Stimulated activated CD8-positive, alpha-beta memory T cell treated with anti-CD3 and anti-CD28 coated beads, Interleukin-15, amount 100 ng/mL, for 24 hours (primary cell): Measurements from ENCODE around the gene FAM180A.
"Not testable (repeated sequence)": the region's sequence is repeated elsewhere in the genome, so short reads cannot be mapped to it uniquely, and the experiment has no call there.

Experiments used
- DNase-seq: peaks from one replicate; pipeline ENCODE4 v3.0.0-alpha.2; 2020; ENCODE audit warnings: low read depth

Gene FAM180A

DNA sequence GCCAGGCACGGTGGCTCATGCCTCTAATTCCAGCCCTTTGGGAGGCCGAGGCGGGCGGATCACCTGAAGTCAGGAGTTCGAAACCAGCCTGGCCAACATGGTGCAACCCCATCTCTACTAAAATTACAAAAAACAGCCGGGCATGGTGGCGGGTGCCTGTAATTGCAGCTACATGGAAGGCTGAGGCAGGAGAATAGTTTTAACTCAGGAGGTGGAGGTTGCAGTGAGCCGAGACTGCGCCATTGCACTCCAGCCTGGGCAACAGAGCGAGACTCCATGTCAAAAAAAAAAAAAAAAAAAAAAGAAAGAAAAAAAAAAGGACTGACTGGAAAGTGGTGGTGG lies 11.3 kb downstream of the FAM180A start:
- DNase-seq = not testable (repeated sequence)

- DNase-seq = no peak
Measured at GRCh38 chr7:135736586-135737305, 11.9 kb downstream of the FAM180A start.

- no peak for DNase-seq
Measured at GRCh38 chr7:135734343-135734689, 14.3 kb downstream of the FAM180A start.

DNA sequence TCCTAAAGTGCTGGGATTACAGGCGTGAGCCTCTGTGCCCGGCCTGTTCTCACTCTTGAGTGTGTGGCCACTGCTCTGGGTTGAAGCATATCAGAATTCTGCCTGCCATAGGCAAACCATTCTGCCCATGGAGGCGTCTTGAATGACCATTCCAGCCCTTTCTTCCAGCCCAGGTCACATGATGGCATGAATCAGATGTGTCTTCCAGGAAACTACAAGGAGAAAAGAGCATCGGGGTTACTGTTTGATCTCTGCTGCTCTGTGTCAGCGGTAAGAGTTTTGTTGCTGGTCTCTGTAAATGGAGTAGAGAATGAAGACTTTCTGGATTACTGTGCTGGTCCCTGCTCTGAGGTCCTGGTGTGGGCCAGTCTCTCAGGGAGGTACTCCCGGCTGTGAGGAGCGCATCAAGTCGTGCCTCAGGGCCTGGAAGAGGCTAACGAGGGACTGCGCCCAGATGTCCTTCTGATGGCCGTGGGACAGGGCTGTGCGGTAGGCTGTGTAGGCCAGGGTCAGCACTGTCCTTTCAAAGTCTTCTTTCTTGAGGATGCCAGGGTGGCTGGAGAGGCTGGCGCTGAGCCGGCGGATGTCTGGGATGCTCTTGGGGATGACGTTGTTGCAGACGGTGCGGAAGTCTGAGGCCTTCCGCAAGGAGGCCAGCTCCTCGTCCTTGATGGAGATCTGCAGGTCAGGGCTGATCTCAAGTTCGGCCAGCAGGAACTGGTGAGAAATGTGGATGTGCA lies 14.8 kb downstream of the FAM180A start:
- no peak for DNase-seq

GRCh38 chr7:135731131-135731530 lies 17.5 kb downstream of the FAM180A start:
- DNase-seq = no peak

DNA sequence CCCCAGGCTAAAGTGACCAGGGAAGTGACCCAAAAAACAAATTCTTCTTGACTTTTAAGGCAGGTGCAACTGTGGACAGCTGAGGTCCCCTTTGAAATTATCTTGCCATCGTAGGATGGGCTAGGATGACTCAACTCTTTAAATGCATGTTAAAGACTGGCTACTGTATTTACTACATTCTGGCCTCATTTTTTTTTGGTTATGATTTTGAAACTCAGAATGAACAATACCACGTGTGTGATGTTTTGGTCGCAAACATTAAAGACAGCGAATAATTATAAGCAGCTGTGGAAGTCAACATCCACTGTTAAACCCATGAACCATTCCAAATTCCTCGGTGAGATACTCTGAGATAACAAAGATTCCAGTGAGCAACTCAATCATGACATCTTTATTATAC lies 19.4 kb downstream of the FAM180A start:
- no peak for DNase-seq

DNA sequence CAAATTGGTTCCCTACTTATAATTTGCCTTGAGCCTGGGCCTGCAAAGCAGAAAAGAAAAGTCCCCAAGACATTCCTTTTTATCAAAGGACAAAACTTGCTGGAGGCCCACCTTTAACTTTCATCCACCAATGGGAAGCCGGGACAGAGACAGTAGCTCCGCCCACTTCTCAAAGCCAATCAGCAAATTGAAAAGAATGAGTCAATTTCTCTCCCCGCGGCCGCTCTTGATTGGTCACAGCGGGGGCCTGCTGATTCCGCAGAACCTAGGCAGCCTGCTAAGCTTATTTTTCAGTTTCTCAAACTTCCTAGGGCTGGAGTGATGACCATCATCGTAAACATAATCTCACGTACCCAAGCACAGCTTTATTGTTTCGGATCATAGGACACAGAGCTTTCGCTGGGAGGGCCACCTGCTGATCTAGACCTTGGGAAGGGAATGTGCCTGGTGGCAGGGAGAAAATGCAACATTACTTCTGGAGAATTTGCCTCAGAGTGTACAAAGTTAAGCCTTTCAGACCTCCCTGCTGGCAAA lies 20.4 kb downstream of the FAM180A start, which contains the start of gene SLC13A4:
Gene SLC13A4 (minus strand): TSS at position 51 of the 534 bp plus-strand sequence. CDS start 690 bp downstream, outside the sequence.
- no peak for DNase-seq

DNA sequence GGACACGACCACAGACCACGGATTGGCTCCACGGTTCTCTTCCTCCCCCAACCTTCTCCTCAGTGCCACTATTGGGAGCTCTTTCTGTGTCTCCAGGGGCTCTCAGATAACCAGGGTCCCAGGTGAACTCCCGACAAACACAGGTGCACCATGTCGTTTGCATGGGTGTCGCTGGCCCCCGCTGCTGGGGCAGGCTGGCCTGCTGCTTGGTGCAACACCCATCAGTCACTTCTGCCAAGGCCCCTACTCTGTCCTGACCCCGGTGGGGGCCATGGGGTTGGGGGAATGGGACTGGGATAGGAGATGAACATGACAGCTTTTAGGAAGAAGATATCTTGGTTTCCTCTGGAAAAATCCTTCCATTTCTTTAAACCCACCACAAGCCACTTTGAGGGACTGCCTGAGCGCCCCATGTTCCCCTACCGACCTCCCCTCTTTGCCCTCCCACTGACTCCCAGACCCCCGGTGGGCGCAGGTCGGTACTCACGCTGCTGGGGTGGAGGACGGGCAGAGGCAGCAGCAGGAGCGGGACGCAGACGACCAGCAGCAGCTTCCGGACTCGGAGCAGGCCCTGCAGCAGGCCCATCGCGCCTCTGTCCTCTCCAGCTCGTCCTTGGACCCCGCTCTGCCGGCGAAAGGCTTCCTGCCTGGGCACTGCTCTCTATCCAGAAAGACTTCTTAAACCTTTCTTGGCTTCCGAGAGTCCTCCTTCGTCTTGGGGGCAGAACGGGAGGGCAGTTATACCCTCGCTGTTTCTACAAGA lies 21.5 kb downstream of the FAM180A start:
- DNase-seq = no peak

DNA sequence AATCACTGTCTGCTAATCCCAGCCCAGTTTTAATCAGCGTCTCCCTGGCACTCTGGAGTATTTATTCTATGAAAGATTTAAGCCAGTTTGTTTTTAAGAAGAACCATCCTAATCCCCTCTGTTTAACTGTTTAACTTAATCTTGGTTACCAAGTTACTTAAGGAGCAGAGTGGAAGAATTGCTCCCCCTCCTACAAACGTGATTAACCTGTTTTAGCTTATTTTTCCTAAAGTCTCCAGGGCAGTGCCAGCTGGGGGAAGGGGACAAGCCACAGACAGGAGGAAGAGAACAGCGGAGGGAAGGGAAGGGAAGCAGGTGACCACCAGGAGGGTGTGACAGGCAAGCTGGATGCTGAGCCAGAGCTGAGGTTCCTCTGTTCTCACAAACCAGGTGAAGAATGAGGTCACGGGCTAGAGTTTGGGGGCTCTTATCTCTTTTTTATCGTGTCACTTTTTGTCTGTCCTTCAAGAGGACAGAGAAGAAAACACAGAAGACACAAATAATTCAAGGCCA lies 22.3 kb downstream of the FAM180A start:
- DNase-seq = no peak

DNA sequence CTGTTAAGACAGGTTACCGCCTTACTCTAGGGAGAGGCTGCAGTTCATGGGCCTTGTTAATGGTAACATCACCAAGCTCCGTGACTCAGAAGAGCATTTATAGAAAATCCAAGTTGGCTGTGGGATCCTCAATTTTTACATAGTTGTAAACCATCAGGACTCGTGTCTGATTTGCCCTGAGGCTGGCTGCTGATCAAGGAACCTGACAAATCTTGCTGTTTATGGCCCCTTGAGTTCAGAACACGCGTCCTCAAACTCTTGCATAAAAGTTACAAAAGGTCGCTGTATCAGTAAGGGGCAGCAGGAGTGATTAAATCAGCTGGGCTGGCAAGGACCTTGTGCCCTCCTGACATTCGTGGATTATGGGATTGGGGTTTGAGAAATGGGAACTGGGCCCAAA lies 25.2 kb downstream of the FAM180A start:
- no peak for DNase-seq

DNA sequence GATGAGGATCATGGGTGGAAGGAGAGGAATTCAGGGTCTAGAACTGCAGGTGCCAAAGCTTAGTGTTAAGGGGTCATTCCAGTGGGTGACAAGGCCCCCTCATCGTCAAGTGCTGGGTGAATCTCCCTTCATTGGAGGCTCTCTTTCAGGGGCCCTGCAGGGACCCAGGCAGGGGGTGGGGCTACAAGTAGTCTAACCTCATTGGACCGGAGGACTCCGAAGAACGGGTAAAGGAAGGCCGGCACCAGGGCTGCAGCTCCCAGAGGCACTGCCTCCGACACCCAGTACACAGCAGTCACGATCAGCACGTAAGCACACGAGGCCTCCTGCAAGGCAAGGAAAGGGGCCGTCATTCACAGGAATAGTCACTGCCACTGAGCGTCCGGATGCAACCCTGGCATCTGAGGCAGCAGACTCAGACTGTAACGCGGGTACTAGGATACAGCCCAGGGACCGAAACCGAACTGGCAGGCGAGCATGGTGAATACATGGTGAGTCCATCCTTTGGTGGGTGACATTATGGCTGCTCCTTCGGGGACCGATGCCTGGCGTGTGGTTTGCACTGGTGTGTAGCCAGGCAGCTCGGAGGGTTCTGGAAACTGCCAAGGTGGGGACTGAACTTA lies 27.3 kb downstream of the FAM180A start:
- no peak for DNase-seq

DNA sequence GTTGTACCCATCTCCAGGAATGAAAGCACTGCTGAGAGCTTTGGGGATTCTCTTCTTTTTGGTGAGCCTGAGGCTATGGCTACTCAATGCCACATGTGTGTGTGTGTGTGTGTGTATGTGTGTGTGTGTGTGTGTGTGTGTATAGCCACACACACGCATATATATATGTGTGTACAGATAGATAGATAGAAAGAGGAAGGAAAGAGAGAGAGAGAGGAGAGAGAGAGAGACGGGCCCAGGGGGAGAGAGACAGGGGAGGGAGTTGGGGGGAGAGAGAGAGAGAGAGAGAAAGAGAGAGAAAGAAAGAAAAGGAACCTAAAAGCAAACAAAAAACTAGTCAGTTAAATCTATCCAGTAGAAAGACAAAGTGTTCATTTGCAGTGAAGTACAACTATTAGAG lies 28.9 kb downstream of the FAM180A start:
- DNase-seq = no peak

GRCh38 chr7:135718794-135719437 lies 29.7 kb downstream of the FAM180A start:
- DNase-seq = no peak

GRCh38 chr7:135718219-135718618 lies 30.4 kb downstream of the FAM180A start:
- no peak for DNase-seq

GRCh38 chr7:135717693-135718092 lies 30.9 kb downstream of the FAM180A start:
- no peak for DNase-seq

GRCh38 chr7:135716677-135717238 lies 31.9 kb downstream of the FAM180A start:
- DNase-seq = no peak

- DNase-seq = no peak
Measured at GRCh38 chr7:135715673-135716072, 32.9 kb downstream of the FAM180A start.

GRCh38 chr7:135715055-135715522 lies 33.5 kb downstream of the FAM180A start:
- DNase-seq = no peak

GRCh38 chr7:135714534-135715009 lies 34.0 kb downstream of the FAM180A start:
- DNase-seq = no peak

GRCh38 chr7:135713836-135714470 lies 34.7 kb downstream of the FAM180A start:
- DNase-seq = no peak
